ENCODE measurements around the gene RNF113B.

Gene RNF113B

DNA sequence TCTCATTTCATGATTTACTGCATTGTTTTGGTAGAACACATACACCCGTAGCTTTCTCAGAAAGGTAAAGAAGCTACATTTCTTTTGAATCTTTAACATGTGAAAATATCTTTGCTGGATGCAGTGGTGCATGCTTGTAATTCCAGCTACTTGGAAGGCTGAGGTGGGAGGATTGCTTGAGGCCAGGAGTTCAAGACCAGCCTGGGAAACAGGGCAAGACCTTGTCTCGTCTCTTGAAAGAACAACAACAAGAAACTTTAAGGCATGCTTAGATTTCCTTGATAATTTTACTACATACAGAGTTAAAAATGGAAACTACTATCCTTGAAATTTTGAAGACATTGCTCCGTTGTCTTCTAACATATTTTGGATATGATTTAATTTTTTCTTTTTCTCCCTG is 7.7 kb downstream of the RNF113B start:
- Histone ChIP-seq H3K4me3 (no peak overlapping the region), H3K27ac (no peak overlapping the region)
- TF ChIP-seq, protein P1, sequence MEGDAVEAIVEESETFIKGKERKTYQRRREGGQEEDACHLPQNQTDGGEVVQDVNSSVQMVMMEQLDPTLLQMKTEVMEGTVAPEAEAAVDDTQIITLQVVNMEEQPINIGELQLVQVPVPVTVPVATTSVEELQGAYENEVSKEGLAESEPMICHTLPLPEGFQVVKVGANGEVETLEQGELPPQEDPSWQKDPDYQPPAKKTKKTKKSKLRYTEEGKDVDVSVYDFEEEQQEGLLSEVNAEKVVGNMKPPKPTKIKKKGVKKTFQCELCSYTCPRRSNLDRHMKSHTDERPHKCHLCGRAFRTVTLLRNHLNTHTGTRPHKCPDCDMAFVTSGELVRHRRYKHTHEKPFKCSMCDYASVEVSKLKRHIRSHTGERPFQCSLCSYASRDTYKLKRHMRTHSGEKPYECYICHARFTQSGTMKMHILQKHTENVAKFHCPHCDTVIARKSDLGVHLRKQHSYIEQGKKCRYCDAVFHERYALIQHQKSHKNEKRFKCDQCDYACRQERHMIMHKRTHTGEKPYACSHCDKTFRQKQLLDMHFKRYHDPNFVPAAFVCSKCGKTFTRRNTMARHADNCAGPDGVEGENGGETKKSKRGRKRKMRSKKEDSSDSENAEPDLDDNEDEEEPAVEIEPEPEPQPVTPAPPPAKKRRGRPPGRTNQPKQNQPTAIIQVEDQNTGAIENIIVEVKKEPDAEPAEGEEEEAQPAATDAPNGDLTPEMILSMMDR (IDR thresholded peaks at IDR 0.05): no peak
- no peak for DNase-seq (ENCODE audit: low spot score)

DNA sequence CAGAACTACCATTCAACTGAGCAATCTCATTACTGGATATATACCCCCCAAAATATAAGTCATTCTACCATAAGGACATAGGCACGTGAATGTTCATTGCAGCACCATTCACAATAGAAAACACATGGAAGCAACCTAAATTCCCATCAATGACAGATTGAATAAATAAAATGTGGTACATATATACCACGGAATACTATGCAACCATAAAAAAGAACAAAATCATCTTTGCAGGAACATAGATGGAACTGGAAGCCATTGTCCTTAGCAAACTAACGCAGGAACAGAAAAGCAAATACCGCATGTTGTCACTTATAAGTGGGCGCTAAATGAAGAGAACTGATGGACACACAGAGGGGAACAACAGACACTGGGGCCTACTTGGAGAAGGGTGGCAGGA is 14.1 kb downstream of the RNF113B start:
- DNase-seq (ENCODE audit: low spot score): no peak
- Histone ChIP-seq H3K4me3 (no peak overlapping the region), H3K27ac (no peak overlapping the region)
- TF ChIP-seq, protein P1 (IDR thresholded peaks at IDR 0.05): no peak

DNA sequence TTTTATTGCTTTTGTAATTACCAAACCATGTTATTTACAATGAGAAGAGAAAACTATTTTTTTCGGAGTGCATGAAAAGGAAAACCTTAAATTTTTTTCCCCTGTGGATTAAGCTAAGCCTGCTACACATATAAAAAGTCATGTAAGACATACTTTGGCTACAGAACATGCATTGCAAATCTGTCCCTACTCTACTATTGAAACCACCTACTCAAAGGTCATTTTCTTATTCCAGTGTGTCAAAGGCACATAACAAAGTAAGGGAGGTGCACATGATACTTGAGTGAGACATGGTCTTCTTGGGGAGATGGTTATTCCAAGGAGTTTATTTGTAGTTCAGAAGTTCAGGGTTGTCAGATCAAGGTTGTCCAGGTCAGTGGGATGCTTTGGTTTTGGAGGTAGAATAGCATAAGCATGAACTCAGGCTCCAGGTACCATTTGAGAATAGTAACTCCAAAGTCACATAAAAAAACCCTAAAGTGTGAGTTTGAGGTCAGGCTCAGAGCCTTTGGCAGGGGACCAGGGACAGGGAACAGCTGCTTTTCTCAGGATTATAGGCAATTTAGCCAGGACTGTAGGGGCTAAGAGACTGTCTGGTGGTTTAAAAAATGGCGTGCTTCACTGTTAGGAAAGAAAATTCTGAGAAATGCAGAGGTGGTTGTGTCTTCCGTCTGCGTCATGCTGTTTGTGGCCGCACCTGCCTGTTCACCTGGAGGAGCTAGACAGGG is 18.7 kb downstream of the RNF113B start:
- Histone ChIP-seq H3K4me3 (no peak overlapping the region), H3K27ac (no peak overlapping the region)
- TF ChIP-seq, protein P1 (IDR thresholded peaks at IDR 0.05): no peak
- no peak for DNase-seq (ENCODE audit: low spot score)

GRCh38 chr13:98157609-98158008 is 19.5 kb downstream of the RNF113B start:
- TF ChIP-seq, protein P1 (IDR thresholded peaks at IDR 0.05): no peak
- Histone ChIP-seq H3K4me3 (no peak overlapping the region), H3K27ac (no peak overlapping the region)
- DNase-seq (ENCODE audit: low spot score): no peak

DNA sequence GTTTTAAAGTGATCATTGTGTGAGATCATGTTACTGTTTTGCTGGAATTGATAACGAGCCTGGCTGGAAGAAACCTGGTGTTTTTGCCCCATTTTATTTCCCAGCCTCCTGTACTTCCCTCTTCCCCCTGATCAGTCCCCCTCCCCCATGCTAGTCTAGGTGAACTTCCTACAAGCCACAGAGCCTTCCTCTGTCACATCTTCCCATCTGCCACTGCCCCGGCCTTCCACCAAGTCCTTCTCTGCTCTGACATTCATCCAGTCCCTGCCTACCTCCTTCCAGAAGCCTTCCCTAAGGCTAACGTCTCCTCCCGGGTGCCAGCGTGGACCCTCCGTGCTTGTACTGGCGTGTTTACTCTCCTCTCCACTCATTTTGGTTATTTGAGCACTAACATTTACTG is 19.9 kb downstream of the RNF113B start:
- no peak for DNase-seq (ENCODE audit: low spot score)
- H3K27ac ChIP-seq: no peak overlapping the region
- no peak overlapping the region for H3K4me3 ChIP-seq
- TF ChIP-seq, protein P1 (IDR thresholded peaks at IDR 0.05): no peak

DNA sequence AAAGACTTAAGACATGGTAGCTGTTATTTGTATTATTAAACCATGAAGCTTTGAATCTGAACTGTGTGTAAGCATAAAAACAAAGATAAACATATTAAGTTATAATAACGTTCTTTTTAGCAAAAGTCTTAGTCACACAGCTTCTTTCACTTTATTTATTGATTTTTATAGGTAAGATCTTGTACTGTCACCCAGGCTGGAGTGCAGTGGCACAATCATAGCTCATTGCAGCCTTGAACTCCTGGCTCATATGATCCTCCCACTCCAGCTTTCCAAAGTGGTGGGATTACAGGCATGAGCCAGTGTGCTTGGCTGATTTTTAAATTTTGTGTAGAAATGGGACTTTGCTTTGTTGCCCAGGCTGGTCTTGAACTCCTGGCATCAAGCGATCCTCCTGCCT is 20.8 kb downstream of the RNF113B start:
- DNase-seq (ENCODE audit: low spot score): no peak
- TF ChIP-seq, protein P1 (IDR thresholded peaks at IDR 0.05): no peak
- no peak overlapping the region for H3K4me3 ChIP-seq
- no peak overlapping the region for H3K27ac ChIP-seq

DNA sequence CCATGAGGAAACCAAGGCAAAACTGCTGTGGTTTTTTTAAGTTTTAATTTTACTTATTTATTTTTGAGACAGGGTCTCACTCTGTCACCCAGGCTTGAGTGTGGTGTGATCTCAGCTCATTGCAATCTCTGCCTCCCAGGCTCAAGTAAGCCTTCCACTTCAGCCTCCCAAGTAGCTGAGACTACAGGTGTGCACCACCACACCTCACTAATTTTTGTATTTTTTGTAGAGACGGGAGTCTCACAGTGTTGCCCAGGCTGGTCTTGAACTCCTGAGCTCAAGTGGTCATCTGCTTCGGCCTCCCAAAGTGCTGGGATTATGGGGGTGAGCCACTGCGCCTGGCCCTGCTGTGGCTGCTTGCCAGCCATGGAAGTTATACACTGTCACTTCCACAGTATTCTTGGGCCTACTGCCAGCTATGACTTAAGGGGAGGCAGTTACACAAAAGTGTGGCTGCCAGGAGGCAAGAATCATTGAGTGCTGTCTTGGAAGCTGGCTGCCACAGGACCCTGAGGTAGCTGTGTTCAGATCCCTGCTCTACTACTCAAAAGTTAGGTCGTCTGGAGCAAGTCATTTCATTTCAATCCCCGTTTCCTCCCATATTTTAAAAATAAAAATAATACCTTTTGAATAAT is 21.5 kb downstream of the RNF113B start:
- DNase-seq (ENCODE audit: low spot score): no peak

More for the DNA sequence above, 21.5 kb downstream of the RNF113B start:
- Histone ChIP-seq H3K4me3 (no peak overlapping the region), H3K27ac (no peak overlapping the region)
- TF ChIP-seq, protein P1 (IDR thresholded peaks at IDR 0.05): no peak
